Spleen (tissue), 11 donors: ENCODE results near the gene PSMG3. TPM values are rescaled to one million over a fixed set of nuclear protein-coding genes. Genes with fewer than 3 reads are reported as not detected.

Experiments
- DNase-seq: peaks from one replicate; pipeline ENCODE4 v3.0.0-alpha.2; 2020
- H3K27ac ChIP-seq, 8 donors: fragments of 200-600 bp; sonication (generic) in 7 of 8; 1 replicate in 4 of 8; 2 replicates in 4 of 8; pipeline versions ENCODE4 v1.5.0 to v1.8.0; 2016 to 2021; ENCODE audit warnings: inconsistent platforms in 4 of 8, mild to moderate bottlenecking in 4 of 8, moderate library complexity in 1 of 8
- H3K27me3 ChIP-seq, 7 donors: fragments of 200-600 bp; sonication (generic) in 6 of 7; replicated peaks in 1 of 7; 1 replicate in 4 of 7; 2 replicates in 3 of 7; pipeline versions ENCODE4 v1.5.0 to v1.8.0; 2016 to 2021; ENCODE audit warnings: inconsistent platforms in 3 of 7, mild to moderate bottlenecking in 1 of 7
- H3K36me3 ChIP-seq, 6 donors: fragments of 200-600 bp; sonication (generic) in 5 of 6; 1 replicate in 4 of 6; 2 replicates in 2 of 6; pipeline versions ENCODE4 v1.5.0 to v1.8.0; 2016 to 2021; ENCODE audit warnings: inconsistent platforms in 2 of 6
- H3K4me1 ChIP-seq, 6 donors: fragments of 200-600 bp; sonication (generic) in 5 of 6; 1 replicate in 3 of 6; 2 replicates in 3 of 6; pipeline versions ENCODE4 v1.5.0 to v1.8.0; 2016 to 2021; ENCODE audit warnings: inconsistent platforms in 3 of 6
- H3K4me3 ChIP-seq, 8 donors: fragments of 200-600 bp; sonication (generic) in 7 of 8; 1 replicate in 4 of 8; 2 replicates in 4 of 8; pipeline versions ENCODE4 v1.5.0 to v1.8.0; 2016 to 2021; ENCODE audit warnings: inconsistent platforms in 4 of 8, mild to moderate bottlenecking in 4 of 8, moderate library complexity in 2 of 8
- H3K9me3 ChIP-seq, 8 donors: fragments of 200-600 bp; sonication (generic) in 7 of 8; 1 replicate in 4 of 8; 2 replicates in 4 of 8; pipeline versions ENCODE4 v1.5.0 to v1.8.0; 2016 to 2021; ENCODE audit warnings: inconsistent platforms in 4 of 8
- CTCF ChIP-seq, 11 experiments: fragments of 200-600 bp in 7 of 11; fragments of 450-650 bp in 4 of 11; sonication (generic) in 4 of 11; IDR thresholded peaks in 8 of 11; conservative IDR thresholded peaks in 3 of 11; 1 replicate in 7 of 11; 2 replicates in 4 of 11; pipeline versions ENCODE4 v1.4.0 to v1.8.0; 2016 to 2021; ENCODE audit warnings: antibody characterized with exemption in 11 of 11, inconsistent platforms in 4 of 11, mild to moderate bottlenecking in 1 of 11
- POLR2A ChIP-seq, 3 donors: fragments of 450-650 bp; IDR thresholded peaks; one replicate each; pipeline ENCODE4 v1.5.1; 2017; ENCODE audit warnings: antibody characterized with exemption in 3 of 3, mild to moderate bottlenecking in 1 of 3
- POLR2AphosphoS5 ChIP-seq, 3 donors: sonication (generic); formaldehyde crosslinking; IDR thresholded peaks; one replicate each; pipeline ENCODE4 v1.5.1; 2017; ENCODE audit warnings: antibody characterized with exemption in 3 of 3
- WGBS, 5 donors: extraction: QIAGEN DNeasy Blood & Tissue Kit in 3 of 5; methylation state at CpG; one replicate each; pipeline versions ENCODE4 v1.1.5 to v1.1.7; 2013 to 2018; 5-methylcytosine and 5-hydroxymethylcytosine counted together
- intact Hi-C: fragments of 100-400 bp; cut with DNase I; formaldehyde crosslinking; loops from one replicate; pipeline ENCODE4 v1.15.0; 2023; ENCODE audit warnings: low total_unique reads
- polyA plus RNA-seq, 3 donors: library from polyadenylated mRNA; stranded (reverse); fragments of 200-250 nt; gene quantifications; one replicate each; pipeline ENCODE4 v1.2.1, GENCODE V29; 2013
- total RNA-seq, 7 donors: library from RNA; depleted of rRNA in 3 of 7; stranded (reverse); fragments of >200 nt in 3 of 7; fragmentation: NEBNext Ultra II Directional in 4 of 7; extraction: Animal tissue kit (Norgen Biotek cat#: 25700) in 4 of 7; gene quantifications; one replicate each; pipeline versions ENCODE4 v1.1.0 to v1.2.1, GENCODE V29; 2016 to 2021
- donor health status: healthy with polysubstance abuse.
- donor health status: DM: no; HTN: no; CAD: no; lungs with moderate emphysema.
- donor health status: DM: no; HTN: no; CAD: no.
- donor health status: Bipolar disorder and iron deficiency.
- donor health status: healthy.
- donor health status: DM: no; HTN: no; CAD: no.
- donor health status: DM: yes; HTN: yes; CAD: no.

Gene PSMG3
- total and polyA plus RNA-seq, 10 donors = 18.2 to 89.9 (median 30.9) TPM

- Histone ChIP-seq H3K27ac (no peak overlapping the region), H3K4me3 (no peak overlapping the region), H3K36me3 (no peaks in the 10 kb centered on the region), H3K27me3 (peaks cover 0 to 86% (median 42%) of the 10 kb centered on the region in 7 donors), H3K9me3 (peaks cover 0 to 10% (median 4%) of the 10 kb centered on the region in 8 donors), H3K4me1 (peaks cover 0 to 25% (median 16%) of the 10 kb centered on the region in 6 donors)
- no peak for DNase-seq
- 52 to 59% (median 55%) methylated on average over 6 of the region's 6 CpGs for WGBS, 5 donors
- intact Hi-C loops = no loop called here
- no peak for TF ChIP-seq CTCF (IDR thresholded peaks at IDR 0.05 in 8 of 11, conservative IDR thresholded peaks at IDR 0.05 in 3 of 11)
- no peak for TF ChIP-seq POLR2AphosphoS5 (IDR thresholded peaks at IDR 0.05)
- no peak for TF ChIP-seq POLR2A (IDR thresholded peaks at IDR 0.05)
Observed at GRCh38 chr7:1591396-1591795, 21.6 kb upstream of the PSMG3 start.

- TF ChIP-seq POLR2A (IDR thresholded peaks at IDR 0.05) = no peak
- no peak for TF ChIP-seq POLR2AphosphoS5 (IDR thresholded peaks at IDR 0.05)
- TF ChIP-seq CTCF (IDR thresholded peaks at IDR 0.05 in 8 of 11, conservative IDR thresholded peaks at IDR 0.05 in 3 of 11) = no peak
- H3K4me3 ChIP-seq = no peak overlapping the region
- H3K36me3 ChIP-seq = no peaks in the 10 kb centered on the region
- peaks cover 0 to 25% (median 16%) of the 10 kb centered on the region in 6 donors for H3K4me1 ChIP-seq
- H3K9me3 ChIP-seq = peaks cover 0 to 10% (median 4%) of the 10 kb centered on the region in 8 donors
- WGBS, 5 donors = 60 to 72% (median 69%) methylated on average over 9 of the region's 9 CpGs
- H3K27ac ChIP-seq = no peak overlapping the region
- peaks cover 0 to 81% (median 42%) of the 10 kb centered on the region in 7 donors for H3K27me3 ChIP-seq
- no peak for DNase-seq
- intact Hi-C loops = no loop called here
Observed at GRCh38 chr7:1590887-1591286, 21.1 kb upstream of the PSMG3 start.

- H3K27me3 ChIP-seq = peaks cover 0 to 76% (median 42%) of the 10 kb centered on the region in 7 donors
- intact Hi-C loops = no loop called here
- TF ChIP-seq CTCF (IDR thresholded peaks at IDR 0.05 in 8 of 11, conservative IDR thresholded peaks at IDR 0.05 in 3 of 11) (no peak), POLR2AphosphoS5 (IDR thresholded peaks at IDR 0.05) (no peak), POLR2A (IDR thresholded peaks at IDR 0.05) (no peak)
- H3K9me3 ChIP-seq = peaks cover 0 to 10% (median 4%) of the 10 kb centered on the region in 8 donors
- DNase-seq = no peak
- H3K36me3 ChIP-seq = no peaks in the 10 kb centered on the region
- peaks cover 0 to 25% (median 16%) of the 10 kb centered on the region in 6 donors for H3K4me1 ChIP-seq
- H3K4me3 ChIP-seq = no peak overlapping the region
- 73 to 88% (median 80%) methylated on average over 6 of the region's 6 CpGs for WGBS, 5 donors
- H3K27ac ChIP-seq = no peak overlapping the region
Observed at GRCh38 chr7:1590476-1590875, 20.6 kb upstream of the PSMG3 start.

- Histone ChIP-seq H3K36me3 (no peaks in the 10 kb centered on the region), H3K27me3 (peaks cover 0 to 71% (median 42%) of the 10 kb centered on the region in 7 donors), H3K27ac (no peak overlapping the region), H3K9me3 (peaks cover 0 to 10% (median 4%) of the 10 kb centered on the region in 8 donors), H3K4me1 (peaks cover 0 to 25% (median 16%) of the 10 kb centered on the region in 6 donors), H3K4me3 (no peak overlapping the region)
- no peak for DNase-seq
- TF ChIP-seq CTCF (IDR thresholded peaks at IDR 0.05 in 8 of 11, conservative IDR thresholded peaks at IDR 0.05 in 3 of 11) (no peak), POLR2AphosphoS5 (IDR thresholded peaks at IDR 0.05) (no peak)
- WGBS, 5 donors = 92 to 100% (median 95%) methylated on average over 1 of the region's 1 CpG
- intact Hi-C loops = no loop called here
Observed at GRCh38 chr7:1588978-1589377, 19.1 kb upstream of the PSMG3 start.
